Left ventricle myocardium inferior (tissue), 1 donor: Measurements from ENCODE around the gene APOL4. TPM values are rescaled to one million over a fixed set of nuclear protein-coding genes. Genes with fewer than 3 reads are reported as not detected.
"Not testable (repeated sequence)": the region's sequence is repeated elsewhere in the genome, so short reads cannot be mapped to it uniquely, and the experiment has no call there.

Source experiments
- DNase-seq: peaks from one replicate; pipeline ENCODE4 v3.0.0-alpha.2; 2020
- H3K27ac ChIP-seq: fragments of 200-600 bp; replicated peaks from 2 replicates; pipeline ENCODE4 v1.8.0; 2021
- H3K27me3 ChIP-seq: fragments of 200-600 bp; 2 replicates; pipeline ENCODE4 v1.8.0; 2021; ENCODE audit warnings: low read depth
- H3K36me3 ChIP-seq: fragments of 200-600 bp; 2 replicates; pipeline ENCODE4 v1.8.0; 2021
- H3K4me1 ChIP-seq: fragments of 200-600 bp; 2 replicates; pipeline ENCODE4 v1.8.0; 2021
- H3K4me3 ChIP-seq: fragments of 200-600 bp; 2 replicates; pipeline ENCODE4 v1.8.0; 2021; ENCODE audit warnings: mild to moderate bottlenecking, moderate library complexity
- H3K9me3 ChIP-seq: fragments of 200-600 bp; replicated peaks from 2 replicates; pipeline ENCODE4 v1.8.0; 2021
- CTCF ChIP-seq: fragments of 200-600 bp; IDR thresholded peaks from 2 replicates; pipeline ENCODE4 v1.8.0; 2021; ENCODE audit warnings: antibody characterized with exemption, mild to moderate bottlenecking, borderline replicate concordance
- intact Hi-C: fragments of 100-400 bp; cut with micrococcal nuclease; formaldehyde crosslinking; loops from one replicate; pipeline ENCODE4 v1.11.0; 2022
- total RNA-seq: library from RNA; stranded (reverse); fragmentation: NEBNext Ultra II Directional; extraction: Animal tissue kit (Norgen Biotek cat#: 25700); gene quantifications from one replicate; pipeline ENCODE4 v1.2.1, GENCODE V29; 2021
- donor health status: DM: no; HTN: yes; CAD: no; lungs with severe emphysema.

The APOL4 gene
- total RNA-seq, 1 donor from 2014 or later = 4.7 TPM

- H3K27me3 ChIP-seq = no peaks in the 10 kb centered on the region
- H3K9me3 ChIP-seq = no peaks in the 10 kb centered on the region
- TF ChIP-seq CTCF = no peak
- intact Hi-C loops = loop anchor here (10.0 kb wide), 2 partner anchors 84 to 294 kb away; partner anchors contain the start of gene TXN2
- peak overlapping the region; percentile 76 for H3K27ac ChIP-seq
- H3K36me3 ChIP-seq = no peaks in the 10 kb centered on the region
- peaks cover 27% of the 10 kb centered on the region for H3K4me1 ChIP-seq
- no peak overlapping the region for H3K4me3 ChIP-seq
- DNase-seq = peak; percentile 84
Observed at GRCh38 chr22:36191106-36191836, 10.3 kb downstream of the APOL4 start.

GRCh38 chr22:36187862-36188261, 13.7 kb downstream of the APOL4 start:
- H3K27ac ChIP-seq, intact Hi-C loops, H3K4me3 ChIP-seq, H3K27me3 ChIP-seq, DNase-seq, H3K36me3 ChIP-seq, H3K9me3 ChIP-seq: not testable (repeated sequence)
- H3K4me1 ChIP-seq = peaks cover 15% of the 10 kb centered on the region

- no peak for TF ChIP-seq CTCF
- peaks cover 1% of the 10 kb centered on the region for H3K4me1 ChIP-seq
- no peaks in the 10 kb centered on the region for H3K36me3 ChIP-seq
- intact Hi-C loops = no loop called here
- no peaks in the 10 kb centered on the region for H3K9me3 ChIP-seq
- no peak overlapping the region for H3K4me3 ChIP-seq
- no peaks in the 10 kb centered on the region for H3K27me3 ChIP-seq
- no peak overlapping the region for H3K27ac ChIP-seq
- no peak for DNase-seq
Observed at GRCh38 chr22:36185828-36186624, 15.6 kb downstream of the APOL4 start.

GRCh38 chr22:36184433-36185025, 17.1 kb downstream of the APOL4 start:
- no peaks in the 10 kb centered on the region for H3K9me3 ChIP-seq
- H3K4me3 ChIP-seq = no peak overlapping the region
- H3K36me3 ChIP-seq = no peaks in the 10 kb centered on the region
- TF ChIP-seq CTCF = no peak
- intact Hi-C loops = loop anchor here (5.0 kb wide), 1 partner anchor 37 kb away; no protein-coding TSS in a partner anchor
- no peak for DNase-seq
- no peaks in the 10 kb centered on the region for H3K27me3 ChIP-seq
- H3K4me1 ChIP-seq = peaks cover 7% of the 10 kb centered on the region
- no peak overlapping the region for H3K27ac ChIP-seq

GRCh38 chr22:36183446-36183845, 18.2 kb downstream of the APOL4 start:
- no peaks in the 10 kb centered on the region for H3K27me3 ChIP-seq
- no peaks in the 10 kb centered on the region for H3K36me3 ChIP-seq
- no peak for TF ChIP-seq CTCF
- intact Hi-C loops = loop anchor here (5.0 kb wide), 1 partner anchor 36 kb away; no protein-coding TSS in a partner anchor
- no peak overlapping the region for H3K27ac ChIP-seq
- H3K4me3 ChIP-seq = no peak overlapping the region
- no peak for DNase-seq
- peaks cover 7% of the 10 kb centered on the region for H3K4me1 ChIP-seq
- no peaks in the 10 kb centered on the region for H3K9me3 ChIP-seq
